ENCODE results near the gene GMDS.

The GMDS gene

GRCh38 chr6:1787894-1788293 is 457.5 kb downstream of the GMDS start:
- Histone ChIP-seq H3K4me3 (replicated peaks; ENCODE audit: low read depth, low read length) (no peak overlapping the region), H3K36me3 (ENCODE audit: control insufficient read depth, insufficient read depth, low read length) (no peaks in the 10 kb centered on the region), H3K27me3 (replicated peaks; ENCODE audit: control insufficient read depth, insufficient read depth, low read length) (no peaks in the 10 kb centered on the region)
- no peak for DNase-seq (ENCODE audit: extremely low read depth, insufficient read length)
- no peak for TF ChIP-seq CTCF (IDR thresholded peaks at IDR 0.05; ENCODE audit: insufficient read depth, low read length, poor library complexity, severe bottlenecking)

- Histone ChIP-seq H3K4me3 (replicated peaks; ENCODE audit: low read depth, low read length) (no peak overlapping the region), H3K27me3 (replicated peaks; ENCODE audit: control insufficient read depth, insufficient read depth, low read length) (no peaks in the 10 kb centered on the region), H3K36me3 (ENCODE audit: control insufficient read depth, insufficient read depth, low read length) (no peaks in the 10 kb centered on the region)
- peak; percentile 64 for DNase-seq (ENCODE audit: extremely low read depth, insufficient read length)
- no peak for TF ChIP-seq CTCF (IDR thresholded peaks at IDR 0.05; ENCODE audit: insufficient read depth, low read length, poor library complexity, severe bottlenecking)
These were observed 458.7 kb downstream of the GMDS start for GRCh38 chr6:1786455-1787453.

GRCh38 chr6:1784422-1784884 is 461.0 kb downstream of the GMDS start:
- TF ChIP-seq CTCF (IDR thresholded peaks at IDR 0.05; ENCODE audit: insufficient read depth, low read length, poor library complexity, severe bottlenecking) = no peak
- no peak overlapping the region for H3K4me3 ChIP-seq (replicated peaks; ENCODE audit: low read depth, low read length)
- H3K36me3 ChIP-seq (ENCODE audit: control insufficient read depth, insufficient read depth, low read length) = no peaks in the 10 kb centered on the region
- DNase-seq (ENCODE audit: extremely low read depth, insufficient read length) = no peak
- no peaks in the 10 kb centered on the region for H3K27me3 ChIP-seq (replicated peaks; ENCODE audit: control insufficient read depth, insufficient read depth, low read length)

DNA sequence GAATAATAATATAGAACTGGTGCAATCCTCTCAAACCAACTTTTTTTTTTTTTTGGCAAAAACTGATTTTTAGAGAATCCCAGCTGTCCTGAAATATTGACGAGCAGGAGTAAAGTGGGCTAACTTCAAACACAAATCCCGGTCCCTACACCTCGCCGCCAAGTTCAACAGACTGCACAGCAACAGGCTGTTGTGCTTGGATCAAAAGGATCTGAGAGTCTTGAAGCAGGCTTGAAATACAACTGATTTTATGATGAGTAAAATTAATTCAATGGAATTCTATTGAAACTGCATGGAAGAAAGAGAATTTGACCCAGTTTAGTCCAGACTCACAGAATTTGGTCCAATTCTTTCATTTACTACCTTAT is 463.6 kb downstream of the GMDS start:
- TF ChIP-seq CTCF (IDR thresholded peaks at IDR 0.05; ENCODE audit: insufficient read depth, low read length, poor library complexity, severe bottlenecking) = no peak

DNA sequence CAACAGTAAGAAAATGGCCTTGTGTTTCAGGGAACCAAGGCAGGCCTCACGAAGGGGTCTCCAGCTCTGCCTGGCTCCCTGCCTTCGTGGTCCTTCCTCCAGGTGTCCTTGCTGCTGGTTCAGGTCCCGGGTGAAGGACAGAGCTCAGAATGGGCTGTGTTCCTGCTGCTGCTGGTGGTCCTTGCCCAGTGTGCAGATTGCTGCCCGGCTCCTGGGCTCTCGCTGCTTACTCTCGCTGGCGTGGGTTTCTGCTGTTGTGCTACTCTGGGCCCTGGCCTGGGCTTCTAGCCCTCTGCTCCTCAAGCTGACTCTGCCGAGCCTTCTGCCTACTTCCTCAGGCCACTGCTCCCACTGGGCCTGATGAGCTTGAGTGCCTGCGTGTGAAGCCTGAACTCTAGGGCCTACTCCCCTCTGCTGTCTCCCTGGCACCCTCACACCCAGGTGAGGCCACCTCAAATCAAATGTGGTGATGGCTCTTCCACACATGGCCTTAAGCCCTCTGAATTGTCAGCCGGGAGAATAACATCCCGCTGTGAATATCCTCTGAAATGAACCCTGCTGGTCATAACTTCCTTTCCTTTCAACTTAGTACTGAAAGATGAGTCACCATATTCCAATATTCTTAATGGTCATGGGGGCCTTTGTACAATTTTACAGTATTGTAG is 464.1 kb downstream of the GMDS start:
- no peaks in the 10 kb centered on the region for H3K36me3 ChIP-seq (ENCODE audit: control insufficient read depth, insufficient read depth, low read length)
- no peaks in the 10 kb centered on the region for H3K27me3 ChIP-seq (replicated peaks; ENCODE audit: control insufficient read depth, insufficient read depth, low read length)
- DNase-seq (ENCODE audit: extremely low read depth, insufficient read length) = no peak
- TF ChIP-seq CTCF (IDR thresholded peaks at IDR 0.05; ENCODE audit: insufficient read depth, low read length, poor library complexity, severe bottlenecking) = no peak
- no peak overlapping the region for H3K4me3 ChIP-seq (replicated peaks; ENCODE audit: low read depth, low read length)

More for the DNA sequence above, 463.6 kb downstream of the GMDS start:
- Histone ChIP-seq H3K27me3 (replicated peaks; ENCODE audit: control insufficient read depth, insufficient read depth, low read length) (no peaks in the 10 kb centered on the region), H3K4me3 (replicated peaks; ENCODE audit: low read depth, low read length) (no peak overlapping the region), H3K36me3 (ENCODE audit: control insufficient read depth, insufficient read depth, low read length) (no peaks in the 10 kb centered on the region)
- DNase-seq (ENCODE audit: extremely low read depth, insufficient read length) = no peak
